IMR-90 (cell line): Measurements from ENCODE around the gene KCNT2. TPM values are rescaled to one million over a fixed set of nuclear protein-coding genes. Genes with fewer than 3 reads are reported as not detected.

Source experiments
- ATAC-seq: fragments of 200-7000 bp; cut with Tn5 transposase; 2 replicates; pipeline ENCODE4 v1.9.1; 2020; ENCODE audit warnings: low read depth, mild to moderate bottlenecking, moderate library complexity
- BruUV-seq: library from RNA; stranded (reverse); fragments of 400-500 nt; replicated peaks from 2 replicates; lab custom pipeline; 2021; lab: Mats Ljungman, UMichigan
- CTCF ChIA-PET: fragments of 300-600 bp; formaldehyde crosslinking; extraction: SDS; loops from one replicate; lab custom pipeline; 2021; ENCODE audit warnings: antibody characterized with exemption; lab: Yijun Ruan, JAX
- POLR2A ChIA-PET: fragments of 300-600 bp; sonication (Branson Sonifier 250); formaldehyde crosslinking; loops from one replicate; lab custom pipeline; 2022; ENCODE audit warnings: antibody characterized with exemption; ENCODE audit not compliant: unreplicated experiment; lab: Charles Lee
- DNase-seq: peaks from one replicate; pipeline ENCODE4 v3.0.0; 2013
- H2AFZ ChIP-seq: replicated peaks from 2 replicates; pipeline ENCODE3; 2013; ENCODE audit warnings: low read length, mild to moderate bottlenecking; ENCODE audit not compliant: poor library complexity
- H2AK5ac ChIP-seq: 2 replicates; pipeline ENCODE4 v1.6.1; 2013; ENCODE audit warnings: low read depth, low read length, inconsistent platforms
- H2AK9ac ChIP-seq: replicated peaks from 2 replicates; pipeline ENCODE3; 2013; ENCODE audit warnings: mild to moderate bottlenecking, low read depth, low read length, moderate library complexity; ENCODE audit not compliant: poor library complexity
- H2BK120ac ChIP-seq: 2 replicates; pipeline ENCODE4 v1.6.1; 2013; ENCODE audit warnings: low read depth, low read length, inconsistent platforms
- H2BK15ac ChIP-seq: 3 replicates; pipeline ENCODE4 v1.6.1; 2013; ENCODE audit warnings: low read depth, low read length, inconsistent platforms
- H2BK20ac ChIP-seq: 2 replicates; pipeline ENCODE4 v1.6.1; 2013; ENCODE audit warnings: low read depth, mild to moderate bottlenecking, inconsistent platforms, low read length, moderate library complexity
- H2BK5ac ChIP-seq: 2 replicates; pipeline ENCODE4 v1.6.1; 2013; ENCODE audit warnings: mild to moderate bottlenecking, low read depth, low read length, inconsistent platforms; ENCODE audit not compliant: poor library complexity, severe bottlenecking
- H3K14ac ChIP-seq: replicated peaks from 2 replicates; pipeline ENCODE4 v1.6.1; 2013; ENCODE audit warnings: low read depth, low read length, inconsistent platforms
- H3K18ac ChIP-seq: 2 replicates; pipeline ENCODE4 v1.6.1; 2013; ENCODE audit warnings: low read depth, low read length, control low read depth
- H3K23ac ChIP-seq: 2 replicates; pipeline ENCODE4 v1.6.1; 2013; ENCODE audit warnings: low read depth, low read length, inconsistent platforms
- H3K27ac ChIP-seq: 2 replicates; pipeline ENCODE4 v1.5.1; 2013; ENCODE audit warnings: mild to moderate bottlenecking, control low read depth, low read length; ENCODE audit not compliant: insufficient read depth
- H3K27me3 ChIP-seq: 2 replicates; pipeline ENCODE4 v1.6.1; 2013; ENCODE audit warnings: low read length; ENCODE audit not compliant: control insufficient read depth, insufficient read depth
- H3K36me3 ChIP-seq: 2 replicates; pipeline ENCODE4 v1.6.1; 2013; ENCODE audit warnings: low read length, mixed read lengths; ENCODE audit not compliant: control insufficient read depth, insufficient read depth
- H3K4ac ChIP-seq: 2 replicates; pipeline ENCODE4 v1.6.1; 2013; ENCODE audit warnings: low read depth, low read length, inconsistent platforms
- H3K4me1 ChIP-seq: 2 replicates; pipeline ENCODE4 v1.6.1; 2013; ENCODE audit warnings: low read length, mixed read lengths; ENCODE audit not compliant: control insufficient read depth, insufficient read depth
- H3K4me2 ChIP-seq: 2 replicates; pipeline ENCODE4 v1.6.1; 2013; ENCODE audit warnings: low read depth, mild to moderate bottlenecking, control low read depth, low read length, moderate library complexity
- H3K4me3 ChIP-seq: 2 replicates; pipeline ENCODE4 v1.5.1; 2013; ENCODE audit warnings: low read depth, mild to moderate bottlenecking, control low read depth, low read length, moderate library complexity; ENCODE audit not compliant: insufficient read depth
- H3K56ac ChIP-seq: 2 replicates; pipeline ENCODE4 v1.6.1; 2013; ENCODE audit warnings: low read length, inconsistent platforms; ENCODE audit not compliant: insufficient read depth; ENCODE audit errors: extremely low read depth
- H3K79me1 ChIP-seq, 2 experiments: 2 replicates each; pipeline ENCODE4 v1.6.1; 2013; ENCODE audit warnings: low read length in 2 of 2, inconsistent platforms in 1 of 2, low read depth in 1 of 2
- H3K9ac ChIP-seq: 2 replicates; pipeline ENCODE4 v1.6.1; 2013; ENCODE audit warnings: low read depth, low read length, control low read depth
- H3K9me1 ChIP-seq: 2 replicates; pipeline ENCODE4 v1.6.1; 2013; ENCODE audit warnings: low read length, inconsistent platforms; ENCODE audit not compliant: insufficient read depth
- H3K9me3 ChIP-seq: 2 replicates; pipeline ENCODE4 v1.6.1; 2013; ENCODE audit warnings: low read length; ENCODE audit not compliant: control insufficient read depth, insufficient read depth
- H4K20me1 ChIP-seq: 2 replicates; pipeline ENCODE4 v1.6.1; 2013; ENCODE audit warnings: low read length, inconsistent platforms; ENCODE audit not compliant: insufficient read depth
- H4K5ac ChIP-seq: 2 replicates; pipeline ENCODE4 v1.6.1; 2013; ENCODE audit warnings: mild to moderate bottlenecking, low read depth, low read length, control low read depth
- H4K8ac ChIP-seq, 2 experiments: 2 replicates each; pipeline ENCODE4 v1.6.1; 2013; ENCODE audit warnings: low read depth in 2 of 2, low read length in 2 of 2, control low read depth in 1 of 2, inconsistent platforms in 1 of 2
- H4K91ac ChIP-seq: 2 replicates; pipeline ENCODE4 v1.6.1; 2013; ENCODE audit warnings: low read depth, low read length, inconsistent platforms; ENCODE audit not compliant: insufficient read depth
- CHD1 ChIP-seq: IDR thresholded peaks from 2 replicates; pipeline ENCODE4 v1.6.1; 2012; ENCODE audit warnings: low read depth, low read length, improper control_type of control experiment
- CTCF ChIP-seq: conservative IDR thresholded peaks from 2 replicates; pipeline ENCODE4 v1.5.1; 2012; ENCODE audit warnings: mild to moderate bottlenecking, low read depth, low read length, improper control_type of control experiment
- ELK1 ChIP-seq: fragments of 150-350 bp; IDR thresholded peaks from 2 replicates; pipeline ENCODE4 v1.6.1; 2016; ENCODE audit warnings: low read depth, mild to moderate bottlenecking, low read length, moderate library complexity, borderline replicate concordance
- FOS ChIP-seq: fragments of 150-350 bp; IDR thresholded peaks from 2 replicates; pipeline ENCODE4 v1.6.1; 2016; ENCODE audit warnings: low read depth, low read length
- MAFK ChIP-seq: IDR thresholded peaks from 2 replicates; pipeline ENCODE4 v1.6.1; 2012; ENCODE audit warnings: low read depth, low read length, improper control_type of control experiment
- MAZ ChIP-seq: IDR thresholded peaks from 2 replicates; pipeline ENCODE4 v1.6.1; 2012; ENCODE audit warnings: low read depth, mild to moderate bottlenecking, low read length, improper control_type of control experiment, moderate library complexity, borderline replicate concordance
- POLR2A ChIP-seq: IDR thresholded peaks from 2 replicates; pipeline ENCODE4 v1.6.1; 2012; ENCODE audit warnings: mild to moderate bottlenecking, low read depth, low read length
- RAD21 ChIP-seq: IDR thresholded peaks from 2 replicates; pipeline ENCODE4 v1.6.1; 2012; ENCODE audit warnings: low read length, improper control_type of control experiment
- RCOR1 ChIP-seq: IDR thresholded peaks from 2 replicates; pipeline ENCODE4 v1.6.1; 2012; ENCODE audit warnings: mild to moderate bottlenecking, low read length, improper control_type of control experiment; ENCODE audit not compliant: insufficient replicate concordance
- RFX5 ChIP-seq: IDR thresholded peaks from 2 replicates; pipeline ENCODE4 v1.8.0; 2012; ENCODE audit warnings: low read depth, mild to moderate bottlenecking, low read length, moderate library complexity
- WGBS, 2 experiments: methylation state at CpG; one replicate each; pipeline versions ENCODE4 v1.1.5 to v1.1.7; 2013; ENCODE audit warnings: missing lambda C conversion rate in 2 of 2; ENCODE audit not compliant: insufficient read length in 1 of 2; ENCODE audit errors: extremely low coverage in 2 of 2; 5-methylcytosine and 5-hydroxymethylcytosine counted together
- dilution Hi-C: fragments of 300-500 bp; cut with HindIII; formaldehyde crosslinking; loops from one replicate; pipeline ENCODE4 v1.14.3; 2018; ENCODE audit warnings: low sequenced_read_pairs; ENCODE audit not compliant: unreplicated experiment
- in situ Hi-C: fragments of 300-500 bp; cut with MboI; formaldehyde crosslinking; loops from 3 replicates; pipeline ENCODE4 v1.14.3; 2019; ENCODE audit warnings: low sequenced_read_pairs, inconsistent platforms, mixed read lengths
- intact Hi-C: fragments of 100-400 bp; cut with micrococcal nuclease; formaldehyde crosslinking; loops from 2 replicates; pipeline ENCODE4 v1.10.0; 2022
- polyA plus RNA-seq, 3 experiments: library from polyadenylated mRNA; depleted of rRNA; stranded (reverse); fragments of >200 nt; gene quantifications; 2 replicates each; pipeline ENCODE4 v1.2.3, GENCODE V29; 2012; ENCODE audit warnings: low replicate concordance in 1 of 3
- total RNA-seq: library from RNA; depleted of rRNA; stranded (reverse); fragments of >200 nt; gene quantifications from 2 replicates; pipeline ENCODE4 v1.2.3, GENCODE V29; 2012

The KCNT2 gene
- total and polyA plus RNA-seq, 2 of the 4 experiments (the other 2 are of a cell fraction), result 0.22 to 0.72 TPM

- ChIA-PET POLR2A (no interaction called here), CTCF (interaction anchor here (3.3 kb wide), 1 partner anchor 156 kb away, joined by 16 read pairs; no protein-coding TSS in a partner anchor)
- intact Hi-C loops (no loop called here), in situ Hi-C loops (no loop called here), dilution Hi-C loops (no loop called here)
- no peak overlapping the region for H4K8ac ChIP-seq
- H3K36me3 ChIP-seq, result no peaks in the 10 kb centered on the region
- H3K18ac ChIP-seq, result no peak overlapping the region
- no peaks in the 10 kb centered on the region for H3K27me3 ChIP-seq
- no peaks in the 10 kb centered on the region for H3K9me3 ChIP-seq
- no peak for TF ChIP-seq CHD1
- TF ChIP-seq MAZ, result no peak
- TF ChIP-seq RCOR1, result no peak
- TF ChIP-seq RFX5, result no peak
- TF ChIP-seq CTCF, result no peak
- TF ChIP-seq FOS, result no peak
- TF ChIP-seq MAFK, result no peak
- no peak for TF ChIP-seq ELK1
- TF ChIP-seq RAD21, result no peak
- TF ChIP-seq POLR2A, result no peak
- no peak overlapping the region for H4K5ac ChIP-seq
- no peak overlapping the region for H3K27ac ChIP-seq
- no peak overlapping the region for H2AK9ac ChIP-seq
- H4K91ac ChIP-seq, result no peak overlapping the region
- no peaks in the 10 kb centered on the region for H3K9me1 ChIP-seq
- H3K4me3 ChIP-seq, result no peak overlapping the region
- H3K23ac ChIP-seq, result no peak overlapping the region
- no peaks in the 10 kb centered on the region for H4K20me1 ChIP-seq
- no TSS peak for BruUV-seq
- no peak overlapping the region for H3K4me2 ChIP-seq
- DNase-seq, result no peak
- H3K4me1 ChIP-seq, result peaks cover 2% of the 10 kb centered on the region; the same call in 1 of the 2 replicates
- no peak overlapping the region for H3K9ac ChIP-seq
- H3K79me1 ChIP-seq, result no peaks in the 10 kb centered on the region
- no peak overlapping the region for H3K4ac ChIP-seq
- H3K56ac ChIP-seq, result no peak overlapping the region
- no peak for ATAC-seq
- no peak overlapping the region for H2AK5ac ChIP-seq
- no peak overlapping the region for H3K14ac ChIP-seq
- H2AFZ ChIP-seq, result no peak overlapping the region
- no peak overlapping the region for H2BK5ac ChIP-seq
- no peak overlapping the region for H2BK20ac ChIP-seq
- no CpG with 5 or more reads among the region's 2 CpGs for WGBS, 2 experiments
- H2BK120ac ChIP-seq, result no peak overlapping the region
- no peak overlapping the region for H2BK15ac ChIP-seq
These were observed 303.0 kb downstream of the KCNT2 start for GRCh38 chr1:196305216-196305615.
